ENCODE measurements around the gene AR. TPM values are rescaled to one million over a fixed set of nuclear protein-coding genes. Genes with fewer than 3 reads are reported as not detected.
A peak's percentile ranks its signal among the peaks of the same experiment; 100 is the strongest.

Gene AR
- total RNA-seq, 1 donor from 2014 or later: 18.2 TPM

DNA sequence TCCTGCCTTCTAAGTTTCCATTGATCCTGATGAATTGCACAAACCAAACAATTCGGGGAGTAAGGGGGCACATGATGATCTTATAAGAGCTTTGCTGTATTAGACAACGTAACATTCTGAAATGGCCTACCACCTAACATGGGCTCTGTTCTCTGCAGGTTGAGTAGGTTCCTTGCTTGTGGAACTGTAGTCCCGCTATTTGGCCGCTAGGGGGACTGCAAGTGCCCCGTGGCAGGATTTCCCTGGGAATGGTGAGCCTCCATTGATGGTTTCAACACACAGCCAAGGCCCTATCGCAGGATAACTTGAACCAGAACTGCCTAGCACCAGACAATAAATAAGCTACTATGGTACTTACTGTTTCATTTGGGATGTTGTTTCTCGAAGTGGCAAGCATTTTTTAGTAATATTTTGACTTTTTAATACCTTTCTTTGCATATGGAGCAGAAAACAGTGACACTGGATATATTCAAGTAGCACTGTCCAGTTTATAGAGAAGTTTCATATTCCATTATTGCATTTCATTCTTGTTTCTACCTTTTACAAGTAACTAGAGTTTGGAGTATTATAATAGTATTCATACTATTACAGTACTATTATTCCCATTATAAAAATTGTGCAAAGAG, 11.9 kb downstream of the AR start:
- intact Hi-C loops (cut with DNase I): no loop called here
- ATAC-seq (ENCODE audit: poor library complexity): no peak

GRCh38 chrX:67558267-67558666, 14.4 kb downstream of the AR start:
- ATAC-seq (ENCODE audit: poor library complexity): no peak
- intact Hi-C loops (cut with DNase I): no loop called here
- no peak for DNase-seq

More for the DNA sequence above, 11.9 kb downstream of the AR start:
- no peak for DNase-seq

DNA sequence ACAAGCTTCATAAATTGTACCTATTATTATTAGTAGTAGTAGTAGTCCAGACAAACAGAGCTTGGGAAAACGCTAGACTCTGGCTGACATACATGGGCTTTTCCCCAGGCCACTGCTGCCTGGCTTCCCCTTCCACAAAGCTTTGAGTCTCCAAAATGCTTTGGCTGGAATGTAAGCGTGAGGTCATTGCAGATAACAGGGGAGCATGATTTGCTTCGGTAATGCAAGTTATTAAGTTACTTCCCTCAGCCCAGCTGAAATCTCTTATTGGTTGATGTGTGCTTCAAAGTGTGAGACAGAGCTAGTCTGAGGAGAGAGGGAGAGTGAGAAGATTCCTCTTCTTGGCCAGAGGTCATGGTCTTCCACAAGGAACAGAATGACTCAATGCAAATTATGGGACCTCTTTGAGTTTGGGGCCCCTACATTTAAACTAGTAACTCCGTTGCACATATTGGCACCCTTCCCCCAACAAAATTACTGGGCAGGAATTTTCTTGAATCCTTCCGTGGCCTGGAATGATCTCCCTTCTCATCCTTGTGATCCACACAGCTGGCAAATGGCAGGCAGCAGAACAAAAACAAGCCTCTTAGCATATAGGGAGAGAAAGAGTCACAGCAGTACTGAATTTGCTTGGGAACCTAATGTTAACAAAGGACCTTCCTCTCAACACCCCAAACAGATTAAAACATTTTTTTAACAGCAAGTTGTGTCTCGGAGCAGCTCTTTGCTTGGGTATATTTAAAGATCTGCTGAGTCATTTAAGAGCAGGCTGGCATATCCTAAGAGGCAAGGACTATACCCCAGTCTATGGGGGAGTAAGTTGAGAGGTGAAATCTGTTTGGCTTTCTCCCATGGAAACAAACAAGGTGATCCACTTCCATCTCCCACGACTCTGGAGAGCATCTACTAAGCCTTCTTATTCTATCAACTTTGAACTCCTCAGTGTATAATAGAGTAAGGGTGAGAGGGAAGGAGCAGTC, 19.9 kb downstream of the AR start:
- ATAC-seq (ENCODE audit: poor library complexity): peak; percentile 83
- DNase-seq: no peak
- intact Hi-C loops (cut with DNase I): no loop called here

- ATAC-seq (ENCODE audit: poor library complexity) (no peak), DNase-seq (no peak)
- intact Hi-C loops (cut with DNase I): no loop called here
Observed at GRCh38 chrX:67564475-67564874, 20.7 kb downstream of the AR start.

GRCh38 chrX:67568769-67569168, 24.9 kb downstream of the AR start:
- DNase-seq: no peak

GRCh38 chrX:67570839-67571238, 27.0 kb downstream of the AR start:
- intact Hi-C loops (cut with DNase I): no loop called here
- ATAC-seq (ENCODE audit: poor library complexity): no peak
- no peak for DNase-seq

More at GRCh38 chrX:67568769-67569168, 24.9 kb downstream of the AR start:
- peak; percentile 84 for ATAC-seq (ENCODE audit: poor library complexity)
- intact Hi-C loops (cut with DNase I): no loop called here

DNA sequence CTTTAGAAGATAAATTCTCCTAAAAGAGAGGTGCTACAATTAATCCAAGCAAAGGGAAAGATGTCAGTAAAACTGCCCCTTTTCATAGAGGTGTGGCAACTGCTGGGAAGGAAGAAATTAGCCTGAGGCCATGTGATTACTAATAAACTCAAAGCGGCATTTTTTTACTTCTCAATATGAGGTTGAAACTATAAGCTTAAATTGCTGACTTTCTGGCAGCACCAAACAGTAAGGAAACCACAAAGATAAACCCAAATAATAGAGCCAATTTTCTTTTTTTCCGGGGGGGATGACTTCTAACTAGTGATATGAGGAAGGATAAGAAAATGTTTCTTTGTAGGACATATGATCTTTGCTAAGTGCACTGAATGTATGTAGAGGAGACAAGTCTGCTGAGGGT, 30.9 kb downstream of the AR start:
- no peak for ATAC-seq (ENCODE audit: poor library complexity)
- intact Hi-C loops (cut with DNase I): no loop called here
- DNase-seq: no peak

- DNase-seq (no peak), ATAC-seq (ENCODE audit: poor library complexity) (no peak)
- intact Hi-C loops (cut with DNase I): no loop called here
Observed at GRCh38 chrX:67582436-67582835, 38.6 kb downstream of the AR start.

- DNase-seq: no peak
- intact Hi-C loops (cut with DNase I): no loop called here
- ATAC-seq (ENCODE audit: poor library complexity): no peak
Observed at GRCh38 chrX:67583171-67583570, 39.4 kb downstream of the AR start.

DNA sequence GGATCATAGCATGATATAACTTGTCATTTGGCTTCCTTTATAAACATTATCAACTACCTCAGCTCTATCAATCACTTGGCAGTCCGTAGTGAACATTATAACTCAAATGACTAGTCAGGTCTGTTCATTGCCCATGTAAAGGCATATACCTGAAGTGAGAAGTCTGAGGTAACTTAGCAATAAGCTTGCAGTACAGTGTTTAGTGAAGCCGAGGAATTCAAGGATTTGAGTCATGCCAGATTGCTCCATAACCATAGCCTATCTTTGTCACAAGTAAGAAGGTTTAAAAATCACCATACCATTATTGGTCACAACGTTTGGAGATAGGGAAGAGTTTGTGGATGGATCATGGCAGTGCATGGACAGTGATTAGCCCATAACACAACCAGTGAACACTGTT, 41.6 kb downstream of the AR start:
- intact Hi-C loops (cut with DNase I): no loop called here
- ATAC-seq (ENCODE audit: poor library complexity) (no peak), DNase-seq (no peak)

DNA sequence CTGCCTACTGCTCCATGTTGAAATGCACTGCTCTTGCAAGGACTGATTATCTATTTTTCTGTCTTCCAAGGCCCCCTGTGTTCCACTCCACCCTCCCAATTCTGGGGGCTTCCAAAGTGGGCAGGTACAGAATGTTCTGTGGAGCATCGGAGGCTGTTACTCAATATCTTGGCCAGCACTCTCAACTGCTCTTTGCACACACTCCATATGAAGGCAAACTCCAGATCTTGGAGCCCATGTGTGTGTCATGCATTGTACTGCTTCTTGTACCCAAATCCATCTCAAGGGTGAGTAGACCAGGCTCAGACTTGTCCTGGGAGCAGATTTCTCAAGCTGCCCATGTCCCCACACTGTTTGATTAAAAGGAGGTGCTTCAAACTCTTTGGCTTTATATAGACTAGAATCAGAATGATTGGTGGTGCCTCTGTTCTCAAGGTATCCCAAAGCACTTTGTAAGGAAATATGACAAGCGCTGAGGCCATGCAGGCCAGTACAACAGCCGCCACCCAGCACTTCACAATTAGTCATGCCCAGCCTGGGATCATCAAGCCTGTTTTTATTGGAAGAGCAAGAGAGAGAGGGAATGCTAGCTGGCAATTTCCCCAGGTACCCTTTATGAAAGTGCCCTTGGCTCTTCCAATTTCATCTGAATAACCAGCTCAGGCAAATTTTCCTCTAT, 44.3 kb downstream of the AR start:
- intact Hi-C loops (cut with DNase I): no loop called here
- DNase-seq (no peak), ATAC-seq (ENCODE audit: poor library complexity) (peak; percentile 77)

- DNase-seq (no peak), ATAC-seq (ENCODE audit: poor library complexity) (no peak)
- intact Hi-C loops (cut with DNase I): no loop called here
Observed at GRCh38 chrX:67596839-67597790, 53.3 kb downstream of the AR start.

- intact Hi-C loops (cut with DNase I): no loop called here
- DNase-seq (no peak), ATAC-seq (ENCODE audit: poor library complexity) (no peak)
Observed at GRCh38 chrX:67599532-67599931, 55.7 kb downstream of the AR start.

DNA sequence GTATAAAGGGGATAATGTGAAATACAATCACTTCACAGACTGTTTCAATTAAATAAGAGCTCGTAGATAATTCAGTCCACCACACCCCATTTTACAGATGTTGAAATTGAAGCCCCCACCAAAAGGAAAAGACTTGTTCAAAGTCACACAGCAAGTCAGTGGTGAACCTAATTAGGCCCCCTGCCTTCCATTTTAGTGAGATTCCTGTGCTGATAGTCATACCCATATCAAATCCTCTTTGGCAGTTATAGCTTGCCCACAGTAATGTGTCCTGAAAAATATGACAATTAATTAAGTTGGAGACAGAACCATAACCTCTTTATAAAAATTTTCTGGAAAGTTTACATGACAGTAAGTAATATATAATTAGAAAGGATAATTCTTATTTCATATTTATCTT, 58.0 kb downstream of the AR start:
- no peak for DNase-seq
- intact Hi-C loops (cut with DNase I): no loop called here
- ATAC-seq (ENCODE audit: poor library complexity): no peak

DNA sequence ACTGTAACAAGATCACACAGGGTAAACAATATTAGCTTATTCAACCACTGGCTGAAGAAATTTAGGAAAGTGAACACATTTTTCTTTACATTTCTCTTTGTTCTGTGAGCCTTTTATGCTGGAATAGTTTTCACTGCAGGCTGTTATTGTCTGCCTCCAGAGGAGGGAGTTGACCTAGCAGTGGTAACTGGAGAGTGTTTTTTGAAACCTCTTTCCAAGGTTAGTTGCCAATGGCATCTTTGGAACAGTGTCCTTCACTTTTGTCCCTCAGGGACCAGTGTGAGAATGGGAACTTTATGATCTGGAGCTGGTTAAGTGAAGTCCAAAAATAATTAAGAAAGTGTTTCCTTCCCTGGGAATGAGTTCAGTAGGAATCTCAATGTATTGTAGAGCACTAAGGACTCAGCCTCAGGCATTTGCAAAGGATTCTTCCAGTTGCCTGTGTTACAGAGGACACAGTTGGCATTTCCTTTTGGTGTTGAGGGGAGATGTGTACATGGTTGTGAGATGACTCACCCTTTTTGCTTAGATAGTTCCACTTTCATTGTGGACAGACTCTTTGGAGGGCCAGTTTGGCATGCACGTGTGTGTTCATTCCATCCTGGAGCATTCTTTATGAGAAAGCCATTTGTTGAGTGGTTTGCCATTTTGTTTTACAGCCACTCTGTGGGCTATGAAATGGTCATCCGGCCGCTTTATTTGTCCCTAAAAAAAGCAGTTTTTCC, 61.3 kb downstream of the AR start:
- intact Hi-C loops (cut with DNase I): no loop called here
- peak; percentile 68 for ATAC-seq (ENCODE audit: poor library complexity)
- DNase-seq: no peak

- intact Hi-C loops (cut with DNase I): no loop called here
- ATAC-seq (ENCODE audit: poor library complexity): no peak
- no peak for DNase-seq
Observed at GRCh38 chrX:67607466-67607865, 63.6 kb downstream of the AR start.

DNA sequence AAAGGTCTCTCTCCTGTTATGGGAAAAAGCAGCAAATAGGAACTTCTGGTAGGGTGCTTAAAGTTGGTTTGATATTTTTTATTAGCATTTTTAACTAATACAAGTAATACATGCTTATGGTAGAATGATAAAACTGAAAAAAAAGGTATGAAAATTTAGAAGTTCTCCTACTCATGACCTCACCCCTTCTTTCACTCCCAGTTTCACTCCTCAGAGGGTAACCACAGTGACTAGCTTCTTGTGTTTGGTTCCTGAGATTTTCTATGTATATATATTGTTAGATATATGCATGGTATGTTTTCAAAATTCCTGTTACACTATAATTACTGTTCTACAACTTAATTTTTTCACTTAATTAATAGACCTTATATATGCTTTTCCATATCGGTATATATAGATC, 66.5 kb downstream of the AR start:
- intact Hi-C loops (cut with DNase I): no loop called here
- ATAC-seq (ENCODE audit: poor library complexity): no peak
- no peak for DNase-seq

DNA sequence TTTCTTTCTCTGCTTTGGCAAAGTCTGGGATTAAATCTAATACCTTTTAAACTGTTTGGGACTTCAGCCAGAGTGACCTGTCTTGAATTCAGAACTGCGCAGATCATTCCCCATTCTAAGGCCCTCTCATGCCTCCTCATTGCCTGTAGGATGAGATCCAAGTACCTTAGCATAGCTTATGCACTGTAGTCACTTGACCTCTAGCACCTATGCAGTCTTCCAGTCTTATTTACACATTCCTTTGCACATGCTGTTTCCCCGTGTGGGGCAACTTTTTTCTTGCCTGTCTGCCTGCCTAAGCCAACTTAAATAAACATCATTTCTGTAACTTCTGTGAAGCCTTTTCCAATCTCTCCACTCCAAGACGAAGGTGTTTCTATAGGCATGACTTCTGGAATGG, 68.4 kb downstream of the AR start:
- DNase-seq (no peak), ATAC-seq (ENCODE audit: poor library complexity) (no peak)
- intact Hi-C loops (cut with DNase I): no loop called here

Measured in Right ventricle myocardium superior (tissue), 1 donor.